SU-DHL-6 (cell line): Measurements from ENCODE around the gene MRRF.

Experiments
- H2AFZ ChIP-seq: fragments of 200-600 bp; sonication (generic); 2 replicates; pipeline ENCODE4 v1.6.1; 2014; ENCODE audit warnings: low read depth, mild to moderate bottlenecking, moderate library complexity, mixed read lengths, antibody characterized with exemption, low read length; ENCODE audit not compliant: severe bottlenecking
- H3F3A ChIP-seq: fragments of 200-600 bp; shearing (Covaris generic); 2 replicates; pipeline ENCODE4 v1.6.0; 2016; ENCODE audit warnings: antibody characterized with exemption, mild to moderate bottlenecking; ENCODE audit not compliant: insufficient read depth
- H3K27ac ChIP-seq: fragments of 200-600 bp; sonication (generic); 2 replicates; pipeline ENCODE4 v1.5.1; 2016; ENCODE audit warnings: low read depth, mild to moderate bottlenecking, low read length, moderate library complexity, mixed read lengths
- H3K27me3 ChIP-seq: fragments of 200-600 bp; sonication (generic), shearing (Covaris generic); 2 replicates; pipeline ENCODE4 v1.6.0; 2014; ENCODE audit warnings: mild to moderate bottlenecking, low read length
- H3K36me3 ChIP-seq: fragments of 200-600 bp; sonication (generic); 2 replicates; pipeline ENCODE4 v1.6.1; 2014; ENCODE audit warnings: mild to moderate bottlenecking, low read length, mixed read lengths
- H3K4me2 ChIP-seq: fragments of 300-600, 200-600 bp; shearing (Covaris generic), sonication (generic); 2 replicates; pipeline ENCODE4 v1.6.0; 2014; ENCODE audit warnings: low read length, low read depth, mild to moderate bottlenecking; ENCODE audit not compliant: poor library complexity, severe bottlenecking
- H3K4me3 ChIP-seq: fragments of 200-600 bp; sonication (generic); 2 replicates; pipeline ENCODE4 v1.5.1; 2014; ENCODE audit warnings: antibody characterized with exemption, low read length, mild to moderate bottlenecking, mixed read lengths; ENCODE audit not compliant: insufficient read depth, poor library complexity, severe bottlenecking
- H3K79me2 ChIP-seq: fragments of 200-600 bp; sonication (generic); 2 replicates; pipeline ENCODE4 v1.6.1; 2014; ENCODE audit warnings: mild to moderate bottlenecking, low read length, moderate library complexity; ENCODE audit not compliant: insufficient read depth
- H3K9ac ChIP-seq: fragments of 200-600 bp; sonication (generic); 2 replicates; pipeline ENCODE4 v1.7.0; 2014; ENCODE audit warnings: mild to moderate bottlenecking, low read length
- H3K9me2 ChIP-seq: fragments of 200-600 bp; sonication (generic); replicated peaks from 2 replicates; pipeline ENCODE4 v1.6.1; 2014; ENCODE audit warnings: low read length; ENCODE audit not compliant: insufficient read depth
- H3K9me3 ChIP-seq: fragments of 200-600 bp; sonication (generic); 2 replicates; pipeline ENCODE4 v1.6.1; 2014; ENCODE audit warnings: low read length, mixed read lengths; ENCODE audit not compliant: insufficient read depth
- H4K20me1 ChIP-seq: fragments of 200-600 bp; sonication (generic); 2 replicates; pipeline ENCODE4 v1.6.1; 2014; ENCODE audit warnings: low read depth, mild to moderate bottlenecking, antibody characterized with exemption, low read length, moderate library complexity, mixed read lengths
- CTCF ChIP-seq: fragments of 200-600 bp; sonication (generic); IDR thresholded peaks from one replicate; pipeline ENCODE4 v1.5.1; 2017; ENCODE audit warnings: antibody characterized with exemption, mild to moderate bottlenecking, low read length, moderate library complexity; ENCODE audit not compliant: insufficient read depth, poor library complexity, severe bottlenecking
- EZH2phosphoT487 ChIP-seq: fragments of 200-600 bp; sonication (generic), shearing (Covaris generic); conservative IDR thresholded peaks from 2 replicates; pipeline ENCODE4 v1.6.1; 2018; ENCODE audit warnings: mild to moderate bottlenecking, antibody characterized with exemption, low read length, moderate library complexity, mixed read lengths

Gene MRRF

GRCh38 chr9:122374885-122375420, 110.3 kb downstream of the MRRF start:
- no peak overlapping the region for H3K9ac ChIP-seq

GRCh38 chr9:122376796-122377195, 112.1 kb downstream of the MRRF start:
- no peak overlapping the region for H3K4me3 ChIP-seq
- H3K4me2 ChIP-seq, result no peak overlapping the region
- no peaks in the 10 kb centered on the region for H3K79me2 ChIP-seq
- H3K9ac ChIP-seq, result no peak overlapping the region
- no peak overlapping the region for H3K27ac ChIP-seq
- no peaks in the 10 kb centered on the region for H3K27me3 ChIP-seq
- no peaks in the 10 kb centered on the region for H3K9me2 ChIP-seq
- no peaks in the 10 kb centered on the region for H4K20me1 ChIP-seq
- no peaks in the 10 kb centered on the region for H3K36me3 ChIP-seq
- no peaks in the 10 kb centered on the region for H3F3A ChIP-seq
- peaks cover 10% of the 10 kb centered on the region; the same call in 1 of the 2 replicates for H3K9me3 ChIP-seq
- H2AFZ ChIP-seq, result no peak overlapping the region
- TF ChIP-seq EZH2phosphoT487 (no peak), CTCF (no peak)

More at GRCh38 chr9:122374885-122375420, 110.3 kb downstream of the MRRF start:
- H4K20me1 ChIP-seq, result no peaks in the 10 kb centered on the region
- H3K36me3 ChIP-seq, result no peaks in the 10 kb centered on the region
- TF ChIP-seq CTCF, result no peak
- TF ChIP-seq EZH2phosphoT487, result no peak
- H3F3A ChIP-seq, result no peaks in the 10 kb centered on the region
- H3K9me2 ChIP-seq, result no peaks in the 10 kb centered on the region
- H2AFZ ChIP-seq, result no peak overlapping the region
- no peak overlapping the region for H3K27ac ChIP-seq
- no peak overlapping the region for H3K4me3 ChIP-seq
- peaks cover 8% of the 10 kb centered on the region; the same call in 1 of the 2 replicates for H3K9me3 ChIP-seq
- H3K4me2 ChIP-seq, result no peak overlapping the region
- no peaks in the 10 kb centered on the region for H3K79me2 ChIP-seq
- H3K27me3 ChIP-seq, result no peaks in the 10 kb centered on the region

- H3F3A ChIP-seq, result no peaks in the 10 kb centered on the region
- H3K27ac ChIP-seq, result no peak overlapping the region
- no peak overlapping the region for H3K4me2 ChIP-seq
- TF ChIP-seq CTCF (no peak), EZH2phosphoT487 (no peak)
- no peaks in the 10 kb centered on the region for H3K36me3 ChIP-seq
- no peak overlapping the region for H2AFZ ChIP-seq
- no peaks in the 10 kb centered on the region for H4K20me1 ChIP-seq
- H3K9ac ChIP-seq, result no peak overlapping the region
- H3K9me2 ChIP-seq, result no peaks in the 10 kb centered on the region
- no peak overlapping the region for H3K4me3 ChIP-seq
- H3K27me3 ChIP-seq, result no peaks in the 10 kb centered on the region
- H3K9me3 ChIP-seq, result peaks cover 10% of the 10 kb centered on the region; the same call in 1 of the 2 replicates
- no peaks in the 10 kb centered on the region for H3K79me2 ChIP-seq
Measured at GRCh38 chr9:122377241-122378164, 112.8 kb downstream of the MRRF start.
